ENCODE results near the gene OXNAD1. TPM values are rescaled to one million over a fixed set of nuclear protein-coding genes. Genes with fewer than 3 reads are reported as not detected.

OXNAD1 gene
- total RNA-seq, 2 donors from 2014 or later: 16.1 to 22.4 TPM

GRCh38 chr3:16242177-16242576 lies 22.8 kb upstream of the OXNAD1 start:
- no peaks in the 10 kb centered on the region for H3K36me3 ChIP-seq (ENCODE audit: control insufficient read depth, insufficient read depth, low read length)
- TF ChIP-seq CTCF (conservative IDR thresholded peaks at IDR 0.05): no peak
- H3K9me3 ChIP-seq (ENCODE audit: control insufficient read depth, low read length): no peaks in the 10 kb centered on the region
- Mint-ChIP-seq H3K36me3 (ENCODE audit: low read depth) (no peaks in the 10 kb centered on the region), H3K4me3 (no peak overlapping the region), H3K4me1 (no peaks in the 10 kb centered on the region), H3K27me3 (ENCODE audit: insufficient read depth) (peaks cover 8% of the 10 kb centered on the region), H3K27ac (no peak overlapping the region), H3K9me3 (no peaks in the 10 kb centered on the region)
- WGBS, 2 experiments (ENCODE audit: insufficient coverage in 1 of 2, insufficient read length in 1 of 2): 85 to 97% methylated on average over 2 to 4 of the region's 5 CpGs
- H3K9ac ChIP-seq (ENCODE audit: extremely low read depth, low read length, poor library complexity, severe bottlenecking): no peak overlapping the region
- H3K27me3 ChIP-seq (ENCODE audit: control insufficient read depth, insufficient read depth, low read length, poor library complexity, severe bottlenecking): no peaks in the 10 kb centered on the region
- no peak for DNase-seq
- H3K4me3 ChIP-seq (ENCODE audit: low read length): no peak overlapping the region
- H3K4me1 ChIP-seq (ENCODE audit: control insufficient read depth, insufficient read depth, low read length): no peaks in the 10 kb centered on the region
- H3K27ac ChIP-seq (ENCODE audit: low read depth, low read length): no peak overlapping the region

GRCh38 chr3:16243706-16244490 lies 21.1 kb upstream of the OXNAD1 start:
- no peak for DNase-seq
- Histone ChIP-seq H3K9ac (ENCODE audit: extremely low read depth, low read length, poor library complexity, severe bottlenecking) (no peak overlapping the region), H3K27ac (ENCODE audit: low read depth, low read length) (no peak overlapping the region)

GRCh38 chr3:16245609-16246008 lies 19.4 kb upstream of the OXNAD1 start:
- Histone ChIP-seq H3K9me3 (ENCODE audit: control insufficient read depth, low read length) (no peaks in the 10 kb centered on the region), H3K4me3 (ENCODE audit: low read length) (no peak overlapping the region), H3K27ac (ENCODE audit: low read depth, low read length) (no peak overlapping the region), H3K4me1 (ENCODE audit: control insufficient read depth, insufficient read depth, low read length) (no peaks in the 10 kb centered on the region), H3K36me3 (ENCODE audit: control insufficient read depth, insufficient read depth, low read length) (no peaks in the 10 kb centered on the region), H3K9ac (ENCODE audit: extremely low read depth, low read length, poor library complexity, severe bottlenecking) (no peak overlapping the region), H3K27me3 (ENCODE audit: control insufficient read depth, insufficient read depth, low read length, poor library complexity, severe bottlenecking) (no peaks in the 10 kb centered on the region)
- Mint-ChIP-seq H3K4me1 (no peaks in the 10 kb centered on the region), H3K36me3 (ENCODE audit: low read depth) (no peaks in the 10 kb centered on the region), H3K9me3 (no peaks in the 10 kb centered on the region), H3K27ac (no peak overlapping the region), H3K27me3 (ENCODE audit: insufficient read depth) (peaks cover 3% of the 10 kb centered on the region), H3K4me3 (no peak overlapping the region)
- TF ChIP-seq CTCF (conservative IDR thresholded peaks at IDR 0.05): no peak
- WGBS, 2 experiments (ENCODE audit: insufficient coverage in 1 of 2, insufficient read length in 1 of 2): 89 to 97% methylated on average over 3 of the region's 3 CpGs
- DNase-seq: no peak

More at GRCh38 chr3:16243706-16244490, 21.1 kb upstream of the OXNAD1 start:
- TF ChIP-seq CTCF (conservative IDR thresholded peaks at IDR 0.05): no peak
- Histone ChIP-seq H3K4me3 (ENCODE audit: low read length) (no peak overlapping the region), H3K4me1 (ENCODE audit: control insufficient read depth, insufficient read depth, low read length) (no peaks in the 10 kb centered on the region), H3K27me3 (ENCODE audit: control insufficient read depth, insufficient read depth, low read length, poor library complexity, severe bottlenecking) (no peaks in the 10 kb centered on the region), H3K9me3 (ENCODE audit: control insufficient read depth, low read length) (no peaks in the 10 kb centered on the region), H3K36me3 (ENCODE audit: control insufficient read depth, insufficient read depth, low read length) (no peaks in the 10 kb centered on the region)
- no peaks in the 10 kb centered on the region for H3K9me3 Mint-ChIP-seq
- WGBS, 2 experiments (ENCODE audit: insufficient coverage in 1 of 2, insufficient read length in 1 of 2): 72 to 89% methylated on average over 4 to 9 of the region's 9 CpGs
- peaks cover 5% of the 10 kb centered on the region for H3K27me3 Mint-ChIP-seq (ENCODE audit: insufficient read depth)
- no peaks in the 10 kb centered on the region for H3K4me1 Mint-ChIP-seq
- no peak overlapping the region for H3K27ac Mint-ChIP-seq
- H3K36me3 Mint-ChIP-seq (ENCODE audit: low read depth): no peaks in the 10 kb centered on the region
- no peak overlapping the region for H3K4me3 Mint-ChIP-seq
